Measurements from ENCODE around the gene MAMSTR. TPM values are rescaled to one million over a fixed set of nuclear protein-coding genes. Genes with fewer than 3 reads are reported as not detected.

MAMSTR gene
- polyA plus RNA-seq, 1 donor, result 6.0 TPM

Other genes with a start within 250 kb of the MAMSTR start
- gene LMTK3, start 207.9 kb downstream of the MAMSTR start, polyA plus RNA-seq (ENCODE audit: insufficient read length), result 2.0 TPM
- 0.38 TPM for gene SULT2B1, start 167.6 kb downstream of the MAMSTR start, polyA plus RNA-seq (ENCODE audit: insufficient read length)
- gene SPACA4, start 113.0 kb downstream of the MAMSTR start, polyA plus RNA-seq (ENCODE audit: insufficient read length), result not detected
- 0.57 TPM for gene FAM83E, start 104.6 kb downstream of the MAMSTR start, polyA plus RNA-seq (ENCODE audit: insufficient read length)
- 969 TPM for gene RPL18, start 100.5 kb downstream of the MAMSTR start, polyA plus RNA-seq (ENCODE audit: insufficient read length)
- gene SPHK2, start 100.2 kb downstream of the MAMSTR start, polyA plus RNA-seq (ENCODE audit: insufficient read length), result 19.9 TPM
- 9.5 TPM for gene DBP, start 82.3 kb downstream of the MAMSTR start, polyA plus RNA-seq (ENCODE audit: insufficient read length)
- gene CA11, start 73.5 kb downstream of the MAMSTR start, polyA plus RNA-seq (ENCODE audit: insufficient read length), result 21.1 TPM
- 1.1 TPM for gene NTN5, start 46.7 kb downstream of the MAMSTR start, polyA plus RNA-seq (ENCODE audit: insufficient read length)
- gene FUT2, start 23.8 kb downstream of the MAMSTR start, polyA plus RNA-seq (ENCODE audit: insufficient read length), result 3.5 TPM
- 11.9 TPM for gene RASIP1, start 20.9 kb upstream of the MAMSTR start, polyA plus RNA-seq (ENCODE audit: insufficient read length)
- gene IZUMO1, start 27.2 kb upstream of the MAMSTR start, polyA plus RNA-seq (ENCODE audit: insufficient read length), result 1.1 TPM
- 3.8 TPM for gene FUT1, start 32.9 kb upstream of the MAMSTR start, polyA plus RNA-seq (ENCODE audit: insufficient read length)
- not detected for gene FGF21, start 35.8 kb upstream of the MAMSTR start, polyA plus RNA-seq (ENCODE audit: insufficient read length)
- gene BCAT2, start 91.3 kb upstream of the MAMSTR start, polyA plus RNA-seq (ENCODE audit: insufficient read length), result 39.9 TPM
- 27.4 TPM for gene HSD17B14, start 116.8 kb upstream of the MAMSTR start, polyA plus RNA-seq (ENCODE audit: insufficient read length)
- 23.1 TPM for gene PLEKHA4, start 148.9 kb upstream of the MAMSTR start, polyA plus RNA-seq (ENCODE audit: insufficient read length)
- gene PPP1R15A, start 152.7 kb upstream of the MAMSTR start, polyA plus RNA-seq (ENCODE audit: insufficient read length), result 33.8 TPM
- gene TULP2, start 179.0 kb upstream of the MAMSTR start, polyA plus RNA-seq (ENCODE audit: insufficient read length), result 1.6 TPM
- 238 TPM for gene NUCB1, start 180.6 kb upstream of the MAMSTR start, polyA plus RNA-seq (ENCODE audit: insufficient read length)
- gene DHDH, start 214.0 kb upstream of the MAMSTR start, polyA plus RNA-seq (ENCODE audit: insufficient read length), result 4.6 TPM
- gene BAX, start 235.2 kb upstream of the MAMSTR start, polyA plus RNA-seq (ENCODE audit: insufficient read length), result 64.5 TPM
- 2,202 TPM for gene FTL, start 245.6 kb upstream of the MAMSTR start, polyA plus RNA-seq (ENCODE audit: insufficient read length)